ENCODE data around the gene GATAD2A. TPM values are rescaled to one million over a fixed set of nuclear protein-coding genes. Genes with fewer than 3 reads are reported as not detected.

GATAD2A gene
- total and polyA plus RNA-seq, 2 of the 8 experiments (the other 6 are each of a cell fraction or from before 2014, with no cell fraction given), result 38.4 to 205 TPM

- no peaks in the 10 kb centered on the region for H3K23me2 ChIP-seq (ENCODE audit: low read depth, low read length)
- no peak overlapping the region for H2BK15ac ChIP-seq (ENCODE audit: low read length)
- no peaks in the 10 kb centered on the region for H3K36me3 ChIP-seq (ENCODE audit: control insufficient read depth in 2 of 4, insufficient read depth in 4 of 4, low read length in 3 of 4)
- H2AFZ ChIP-seq (ENCODE audit: low read length), result no peak overlapping the region
- DNase-seq (ENCODE audit: low read depth in 1 of 2, low spot score in 2 of 2) (no peak), FAIRE-seq (no peak)
- no peak overlapping the region for H3K27ac ChIP-seq (ENCODE audit: low read depth, low read length)
- H2BK12ac ChIP-seq (ENCODE audit: low read depth, low read length), result no peak overlapping the region
- no peak overlapping the region for H3K4me3 ChIP-seq (ENCODE audit: extremely low read depth in 1 of 4, insufficient read depth in 2 of 4, low read depth in 3 of 4, low read length in 4 of 4)
- no peak overlapping the region for H3K9ac ChIP-seq (replicated peaks in 1 of 4; ENCODE audit: extremely low read depth in 1 of 4, low read depth in 3 of 4, low read length in 3 of 4)
- no peak overlapping the region for H2BK120ac ChIP-seq (replicated peaks; ENCODE audit: low read depth, low read length)
- peaks cover 28% of the 10 kb centered on the region for H3K79me1 ChIP-seq (ENCODE audit: low read depth, low read length)
- H3K9me3 ChIP-seq (ENCODE audit: insufficient read depth in 2 of 2, low read depth in 1 of 2, low read length in 1 of 2), result no peaks in the 10 kb centered on the region
- H4K8ac ChIP-seq (ENCODE audit: extremely low read depth, insufficient read depth, low read length), result no peak overlapping the region
- H3K14ac ChIP-seq (ENCODE audit: insufficient read length), result no peak overlapping the region
- H3K56ac ChIP-seq (replicated peaks; ENCODE audit: insufficient read length, low read depth, low read length), result no peak overlapping the region
- TF ChIP-seq ZNF274 (IDR thresholded peaks at IDR 0.05; ENCODE audit: borderline replicate concordance, extremely low read depth, low read length) (no peak), GTF2F1 (IDR thresholded peaks at IDR 0.05; ENCODE audit: borderline replicate concordance, low read depth, low read length) (no peak), SIN3A (conservative IDR thresholded peaks at IDR 0.05 in 1 of 2, IDR thresholded peaks at IDR 0.05 in 1 of 2; ENCODE audit: low read depth in 1 of 2, low read length in 2 of 2) (no peak)
- H3K18ac ChIP-seq (ENCODE audit: extremely low read depth, low read length), result no peak overlapping the region
- H2BK20ac ChIP-seq (ENCODE audit: low read length), result no peak overlapping the region
- H2BK5ac ChIP-seq (ENCODE audit: low read depth, low read length), result peak overlapping the region; percentile 12; the same call in 1 of the 2 replicates
- H4K20me1 ChIP-seq (replicated peaks in 1 of 2; ENCODE audit: control insufficient read depth in 1 of 2, insufficient read depth in 2 of 2, low read length in 2 of 2), result peaks cover 58 to 62% of the 10 kb centered on the region in 2 experiments
- peak overlapping the region; percentile 57 for H4K91ac ChIP-seq (replicated peaks; ENCODE audit: insufficient read length, low read length)
- H3K23ac ChIP-seq (ENCODE audit: insufficient read length), result no peak overlapping the region
- peaks cover 69 to 99% of the 10 kb centered on the region in 2 experiments for H3K79me2 ChIP-seq (ENCODE audit: control insufficient read depth in 1 of 2, insufficient read depth in 2 of 2, low read length in 2 of 2)
- H3K27me3 ChIP-seq (replicated peaks in 1 of 4; ENCODE audit: control insufficient read depth in 3 of 4, extremely low read depth in 1 of 4, insufficient read depth in 3 of 4, low read length in 3 of 4), result no peaks in the 10 kb centered on the region
- WGBS, 2 experiments (ENCODE audit: extremely low coverage in 1 of 2, insufficient coverage in 1 of 2, insufficient read length in 1 of 2, insufficient replicate concordance in 2 of 2, low coverage in 1 of 2, low lambda C conversion rate in 2 of 2, missing lambda C conversion rate in 1 of 2), result 96% methylated on average over 21 of the region's 21 CpGs; no CpG with 5 or more reads in 1 of the 2 experiments
- no peak overlapping the region for H2AK5ac ChIP-seq (ENCODE audit: low read depth, low read length)
- no peak overlapping the region for H3K4ac ChIP-seq (replicated peaks; ENCODE audit: insufficient read length, low read depth, low read length)
- ChIA-PET POLR2A (ENCODE audit: partially characterized antibody) (interaction anchor here (0.6 kb wide), 1 partner anchor 15 kb away, joined by 3 read pairs; no protein-coding TSS in a partner anchor), CTCF (ENCODE audit: partially characterized antibody) (interaction anchor here (1.4 kb wide), 1 partner anchor 70 kb away, joined by 3 read pairs; no protein-coding TSS in a partner anchor)
- no peak overlapping the region for H3K4me2 ChIP-seq (ENCODE audit: insufficient read depth in 1 of 2, low read depth in 2 of 2, low read length in 2 of 2)
- no peak overlapping the region for H4K5ac ChIP-seq (ENCODE audit: insufficient read length, low read depth, low read length)
- peaks cover 0 to 3% (median 1%) of the 10 kb centered on the region in 4 experiments; a peak in 4 of 7 replicates for H3K4me1 ChIP-seq (replicated peaks in 1 of 4; ENCODE audit: control insufficient read depth in 3 of 4, insufficient read depth in 4 of 4, low read length in 3 of 4)
Observed at GRCh38 chr19:19420570-19421298, 15.3 kb downstream of the GATAD2A start.

All from H1 (cell line).